Measurements from ENCODE around the gene MAPK13. TPM values are rescaled to one million over a fixed set of nuclear protein-coding genes. Genes with fewer than 3 reads are reported as not detected.

MAPK13 gene
- total RNA-seq, 1 experiment from 2014 or later, result 13.6 TPM

DNA sequence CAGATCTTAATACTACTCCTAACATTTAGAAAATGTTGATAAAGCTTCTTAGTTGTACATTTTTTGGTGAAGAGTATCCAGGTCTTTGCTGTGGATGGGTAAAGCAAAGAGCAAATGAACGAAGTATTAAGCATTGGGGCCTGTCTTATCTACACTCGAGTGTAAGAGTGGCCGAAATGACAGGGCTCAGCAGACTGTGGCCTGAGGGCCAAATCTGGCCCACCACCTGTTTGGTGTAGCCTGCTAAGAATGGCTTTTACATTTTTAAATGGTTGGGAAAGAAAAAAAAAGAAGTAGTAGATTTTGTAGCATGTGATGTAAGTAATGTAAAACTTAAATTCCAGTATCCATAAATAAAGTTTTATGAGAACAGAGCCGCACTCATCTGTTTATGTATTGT, 19.4 kb upstream of the MAPK13 start:
- Mint-ChIP-seq H3K9me3 (no peaks in the 10 kb centered on the region), H3K36me3 (peaks cover 14% of the 10 kb centered on the region; the same call in 1 of the 2 replicates), H3K4me3 (no peak overlapping the region), H3K27ac (no peak overlapping the region; the same call in 1 of the 2 replicates), H3K27me3 (ENCODE audit: low read depth) (no peaks in the 10 kb centered on the region), H3K4me1 (peaks cover 13% of the 10 kb centered on the region)
- no peak for TF ChIP-seq NFE2L1 (CRISPR knock-in tag; IDR thresholded peaks at IDR 0.05)
- TF ChIP-seq GABPB1 (CRISPR knock-in tag; IDR thresholded peaks at IDR 0.05), result no peak
- no peak for TF ChIP-seq ZNF232 (CRISPR knock-in tag; IDR thresholded peaks at IDR 0.05)
- no peak for TF ChIP-seq ZNF121 (CRISPR knock-in tag; IDR thresholded peaks at IDR 0.05)
- TF ChIP-seq, protein P1, sequence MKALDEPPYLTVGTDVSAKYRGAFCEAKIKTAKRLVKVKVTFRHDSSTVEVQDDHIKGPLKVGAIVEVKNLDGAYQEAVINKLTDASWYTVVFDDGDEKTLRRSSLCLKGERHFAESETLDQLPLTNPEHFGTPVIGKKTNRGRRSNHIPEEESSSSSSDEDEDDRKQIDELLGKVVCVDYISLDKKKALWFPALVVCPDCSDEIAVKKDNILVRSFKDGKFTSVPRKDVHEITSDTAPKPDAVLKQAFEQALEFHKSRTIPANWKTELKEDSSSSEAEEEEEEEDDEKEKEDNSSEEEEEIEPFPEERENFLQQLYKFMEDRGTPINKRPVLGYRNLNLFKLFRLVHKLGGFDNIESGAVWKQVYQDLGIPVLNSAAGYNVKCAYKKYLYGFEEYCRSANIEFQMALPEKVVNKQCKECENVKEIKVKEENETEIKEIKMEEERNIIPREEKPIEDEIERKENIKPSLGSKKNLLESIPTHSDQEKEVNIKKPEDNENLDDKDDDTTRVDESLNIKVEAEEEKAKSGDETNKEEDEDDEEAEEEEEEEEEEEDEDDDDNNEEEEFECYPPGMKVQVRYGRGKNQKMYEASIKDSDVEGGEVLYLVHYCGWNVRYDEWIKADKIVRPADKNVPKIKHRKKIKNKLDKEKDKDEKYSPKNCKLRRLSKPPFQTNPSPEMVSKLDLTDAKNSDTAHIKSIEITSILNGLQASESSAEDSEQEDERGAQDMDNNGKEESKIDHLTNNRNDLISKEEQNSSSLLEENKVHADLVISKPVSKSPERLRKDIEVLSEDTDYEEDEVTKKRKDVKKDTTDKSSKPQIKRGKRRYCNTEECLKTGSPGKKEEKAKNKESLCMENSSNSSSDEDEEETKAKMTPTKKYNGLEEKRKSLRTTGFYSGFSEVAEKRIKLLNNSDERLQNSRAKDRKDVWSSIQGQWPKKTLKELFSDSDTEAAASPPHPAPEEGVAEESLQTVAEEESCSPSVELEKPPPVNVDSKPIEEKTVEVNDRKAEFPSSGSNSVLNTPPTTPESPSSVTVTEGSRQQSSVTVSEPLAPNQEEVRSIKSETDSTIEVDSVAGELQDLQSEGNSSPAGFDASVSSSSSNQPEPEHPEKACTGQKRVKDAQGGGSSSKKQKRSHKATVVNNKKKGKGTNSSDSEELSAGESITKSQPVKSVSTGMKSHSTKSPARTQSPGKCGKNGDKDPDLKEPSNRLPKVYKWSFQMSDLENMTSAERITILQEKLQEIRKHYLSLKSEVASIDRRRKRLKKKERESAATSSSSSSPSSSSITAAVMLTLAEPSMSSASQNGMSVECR (CRISPR knock-in tag; IDR thresholded peaks at IDR 0.05; ENCODE audit: borderline replicate concordance), result no peak
- TF ChIP-seq CBFB (CRISPR knock-in tag; IDR thresholded peaks at IDR 0.05; ENCODE audit: low read depth), result no peak
- TF ChIP-seq OVOL2 (CRISPR knock-in tag; IDR thresholded peaks at IDR 0.05; ENCODE audit: borderline replicate concordance), result no peak
- ATAC-seq (no peak), DNase-seq (ENCODE audit: low spot score) (no peak)
- ChIA-PET POLR2A (no interaction called here), CTCF (interaction anchor here (0.9 kb wide), 1 partner anchor 10 kb away, joined by 3 read pairs; no protein-coding TSS in a partner anchor)

DNA sequence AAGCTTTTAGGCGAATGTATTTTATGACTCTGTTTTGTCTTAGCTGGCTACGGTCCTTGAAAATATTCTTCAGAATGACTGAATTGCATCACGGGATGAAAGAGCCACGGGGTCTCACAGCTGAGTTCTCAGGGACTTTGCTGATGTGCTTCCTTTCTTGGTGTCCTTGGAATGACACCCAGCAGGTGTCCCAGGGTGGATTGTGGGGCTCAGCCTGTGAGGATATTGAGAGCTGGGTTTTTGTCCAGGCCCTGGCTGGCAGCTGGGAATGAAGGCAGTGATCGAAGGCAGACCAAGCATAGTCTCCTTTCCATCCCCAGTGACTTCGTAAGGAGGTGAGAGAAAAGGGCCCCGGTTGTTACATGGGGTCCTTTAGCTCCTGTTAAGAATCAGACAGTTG, 18.8 kb upstream of the MAPK13 start:
- DNase-seq (ENCODE audit: low spot score) (no peak), ATAC-seq (no peak)
- Mint-ChIP-seq H3K27me3 (ENCODE audit: low read depth) (no peaks in the 10 kb centered on the region), H3K4me3 (no peak overlapping the region), H3K9me3 (no peaks in the 10 kb centered on the region), H3K27ac (no peak overlapping the region), H3K4me1 (peaks cover 18% of the 10 kb centered on the region), H3K36me3 (peaks cover 14% of the 10 kb centered on the region; the same call in 1 of the 2 replicates)
- ChIA-PET CTCF (interaction anchor here (0.9 kb wide), 2 partner anchors 9 to 28 kb away, joined by 3 to 4 read pairs; no protein-coding TSS in a partner anchor), POLR2A (no interaction called here)
- TF ChIP-seq, protein P2, sequence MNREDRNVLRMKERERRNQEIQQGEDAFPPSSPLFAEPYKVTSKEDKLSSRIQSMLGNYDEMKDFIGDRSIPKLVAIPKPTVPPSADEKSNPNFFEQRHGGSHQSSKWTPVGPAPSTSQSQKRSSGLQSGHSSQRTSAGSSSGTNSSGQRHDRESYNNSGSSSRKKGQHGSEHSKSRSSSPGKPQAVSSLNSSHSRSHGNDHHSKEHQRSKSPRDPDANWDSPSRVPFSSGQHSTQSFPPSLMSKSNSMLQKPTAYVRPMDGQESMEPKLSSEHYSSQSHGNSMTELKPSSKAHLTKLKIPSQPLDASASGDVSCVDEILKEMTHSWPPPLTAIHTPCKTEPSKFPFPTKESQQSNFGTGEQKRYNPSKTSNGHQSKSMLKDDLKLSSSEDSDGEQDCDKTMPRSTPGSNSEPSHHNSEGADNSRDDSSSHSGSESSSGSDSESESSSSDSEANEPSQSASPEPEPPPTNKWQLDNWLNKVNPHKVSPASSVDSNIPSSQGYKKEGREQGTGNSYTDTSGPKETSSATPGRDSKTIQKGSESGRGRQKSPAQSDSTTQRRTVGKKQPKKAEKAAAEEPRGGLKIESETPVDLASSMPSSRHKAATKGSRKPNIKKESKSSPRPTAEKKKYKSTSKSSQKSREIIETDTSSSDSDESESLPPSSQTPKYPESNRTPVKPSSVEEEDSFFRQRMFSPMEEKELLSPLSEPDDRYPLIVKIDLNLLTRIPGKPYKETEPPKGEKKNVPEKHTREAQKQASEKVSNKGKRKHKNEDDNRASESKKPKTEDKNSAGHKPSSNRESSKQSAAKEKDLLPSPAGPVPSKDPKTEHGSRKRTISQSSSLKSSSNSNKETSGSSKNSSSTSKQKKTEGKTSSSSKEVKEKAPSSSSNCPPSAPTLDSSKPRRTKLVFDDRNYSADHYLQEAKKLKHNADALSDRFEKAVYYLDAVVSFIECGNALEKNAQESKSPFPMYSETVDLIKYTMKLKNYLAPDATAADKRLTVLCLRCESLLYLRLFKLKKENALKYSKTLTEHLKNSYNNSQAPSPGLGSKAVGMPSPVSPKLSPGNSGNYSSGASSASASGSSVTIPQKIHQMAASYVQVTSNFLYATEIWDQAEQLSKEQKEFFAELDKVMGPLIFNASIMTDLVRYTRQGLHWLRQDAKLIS (CRISPR knock-in tag; IDR thresholded peaks at IDR 0.05; ENCODE audit: borderline replicate concordance), result no peak
- TF ChIP-seq NFYB (CRISPR knock-in tag; conservative IDR thresholded peaks at IDR 0.05; ENCODE audit: low read depth) (no peak), TP53 (CRISPR knock-in tag; IDR thresholded peaks at IDR 0.05) (no peak), ZNF396 (CRISPR knock-in tag; IDR thresholded peaks at IDR 0.05; ENCODE audit: borderline replicate concordance) (no peak), CBFB (CRISPR knock-in tag; IDR thresholded peaks at IDR 0.05; ENCODE audit: low read depth) (no peak)
- TF ChIP-seq, protein P3, sequence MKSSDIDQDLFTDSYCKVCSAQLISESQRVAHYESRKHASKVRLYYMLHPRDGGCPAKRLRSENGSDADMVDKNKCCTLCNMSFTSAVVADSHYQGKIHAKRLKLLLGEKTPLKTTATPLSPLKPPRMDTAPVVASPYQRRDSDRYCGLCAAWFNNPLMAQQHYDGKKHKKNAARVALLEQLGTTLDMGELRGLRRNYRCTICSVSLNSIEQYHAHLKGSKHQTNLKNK (CRISPR knock-in tag; IDR thresholded peaks at IDR 0.05), result no peak
- TF ChIP-seq, protein P4, sequence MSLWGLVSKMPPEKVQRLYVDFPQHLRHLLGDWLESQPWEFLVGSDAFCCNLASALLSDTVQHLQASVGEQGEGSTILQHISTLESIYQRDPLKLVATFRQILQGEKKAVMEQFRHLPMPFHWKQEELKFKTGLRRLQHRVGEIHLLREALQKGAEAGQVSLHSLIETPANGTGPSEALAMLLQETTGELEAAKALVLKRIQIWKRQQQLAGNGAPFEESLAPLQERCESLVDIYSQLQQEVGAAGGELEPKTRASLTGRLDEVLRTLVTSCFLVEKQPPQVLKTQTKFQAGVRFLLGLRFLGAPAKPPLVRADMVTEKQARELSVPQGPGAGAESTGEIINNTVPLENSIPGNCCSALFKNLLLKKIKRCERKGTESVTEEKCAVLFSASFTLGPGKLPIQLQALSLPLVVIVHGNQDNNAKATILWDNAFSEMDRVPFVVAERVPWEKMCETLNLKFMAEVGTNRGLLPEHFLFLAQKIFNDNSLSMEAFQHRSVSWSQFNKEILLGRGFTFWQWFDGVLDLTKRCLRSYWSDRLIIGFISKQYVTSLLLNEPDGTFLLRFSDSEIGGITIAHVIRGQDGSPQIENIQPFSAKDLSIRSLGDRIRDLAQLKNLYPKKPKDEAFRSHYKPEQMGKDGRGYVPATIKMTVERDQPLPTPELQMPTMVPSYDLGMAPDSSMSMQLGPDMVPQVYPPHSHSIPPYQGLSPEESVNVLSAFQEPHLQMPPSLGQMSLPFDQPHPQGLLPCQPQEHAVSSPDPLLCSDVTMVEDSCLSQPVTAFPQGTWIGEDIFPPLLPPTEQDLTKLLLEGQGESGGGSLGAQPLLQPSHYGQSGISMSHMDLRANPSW (CRISPR knock-in tag; conservative IDR thresholded peaks at IDR 0.05; ENCODE audit: low read depth), result no peak

All from WTC11 (cell line).